Activated effector memory CD4-positive, alpha-beta T cell treated with anti-CD3 and anti-CD28 coated beads, Interleukin-2, amount 50 U/mL, for 16 hours (primary cell): Measurements from ENCODE around the gene NUP153.
A peak's percentile ranks its signal among the peaks of the same experiment; 100 is the strongest.
"Not testable (repeated sequence)": the region's sequence is repeated elsewhere in the genome, so short reads cannot be mapped to it uniquely, and the experiment has no call there.

Experiments used
- DNase-seq: peaks from one replicate; pipeline ENCODE4 v3.0.0-alpha.2; 2020

The NUP153 gene

DNA sequence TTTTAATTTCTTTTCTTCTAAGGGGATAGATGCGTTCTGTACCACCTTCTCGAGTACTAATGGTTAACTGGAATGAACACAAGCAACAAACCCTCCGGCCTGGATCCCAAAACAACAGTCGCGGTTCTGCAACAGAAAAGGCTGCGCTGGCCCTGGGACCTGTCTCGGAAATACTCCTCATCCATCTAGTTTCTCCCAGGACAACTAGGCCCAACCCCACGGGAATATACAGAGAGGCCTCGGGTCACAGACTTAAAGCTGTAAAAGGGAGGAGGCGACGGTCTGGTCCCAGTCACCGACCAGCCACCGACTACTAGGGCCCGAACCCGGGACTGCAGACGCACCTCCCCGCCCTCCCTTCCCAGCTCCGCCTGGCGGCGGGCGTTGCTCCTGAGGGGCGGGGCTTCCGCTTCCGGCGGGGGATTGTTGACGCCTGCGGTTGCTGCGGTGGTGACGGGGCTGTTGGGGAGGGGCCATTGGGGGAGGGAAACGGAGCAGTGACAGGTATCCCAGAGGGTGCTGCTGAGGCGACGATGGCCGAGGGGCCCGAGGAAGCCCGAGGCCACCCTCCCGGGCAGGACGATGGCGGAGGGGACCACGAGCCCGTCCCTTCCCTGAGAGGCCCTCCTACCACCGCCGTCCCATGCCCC lies 106.7 kb downstream of the NUP153 start, which contains the start of gene FAM8A1:
FAM8A1 (plus strand) TSS at position 426 of the 650 bp plus-strand sequence; CDS start at position 534, 108 bp downstream.
- DNase-seq, result peak; percentile 98

DNA sequence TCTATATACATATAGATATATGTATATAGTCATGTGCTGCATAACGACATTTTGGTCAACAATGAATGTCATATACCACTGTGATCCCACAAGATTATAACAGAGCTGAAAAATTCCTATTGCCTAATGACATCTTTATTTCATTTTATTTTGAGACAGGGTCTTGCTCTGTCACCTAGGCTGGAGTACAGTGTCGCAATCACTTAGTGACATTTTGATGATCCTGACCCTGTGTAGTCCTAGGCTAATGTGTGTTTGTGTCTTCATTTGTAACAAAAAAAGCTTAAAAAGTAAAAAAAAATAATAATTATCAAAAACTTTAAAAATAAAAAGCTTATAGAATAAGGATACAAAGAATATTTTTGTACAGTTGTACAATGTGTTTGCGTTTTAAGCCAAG lies 110.6 kb downstream of the NUP153 start:
- DNase-seq, result no peak

DNA sequence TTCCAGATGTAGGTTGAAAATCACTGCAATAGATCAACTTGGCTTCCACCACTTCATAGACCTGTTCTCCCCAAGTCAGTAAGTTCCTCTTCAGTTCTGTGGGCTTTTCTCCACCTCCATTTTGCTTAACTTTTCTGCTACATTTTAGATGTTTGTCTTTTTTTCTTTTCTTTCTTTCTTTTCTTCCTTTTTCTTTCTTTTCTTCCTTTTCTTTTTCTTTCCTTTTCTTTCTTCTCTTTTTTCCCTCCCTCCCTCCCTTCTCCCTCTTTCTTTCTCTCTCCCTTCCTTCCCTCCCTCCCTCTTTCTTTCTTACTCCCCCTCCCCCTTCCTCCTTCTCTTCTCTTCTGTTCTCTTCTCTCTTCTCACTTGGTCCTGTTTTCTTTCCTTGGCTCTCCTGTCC lies 113.5 kb downstream of the NUP153 start:
- no peak for DNase-seq

DNA sequence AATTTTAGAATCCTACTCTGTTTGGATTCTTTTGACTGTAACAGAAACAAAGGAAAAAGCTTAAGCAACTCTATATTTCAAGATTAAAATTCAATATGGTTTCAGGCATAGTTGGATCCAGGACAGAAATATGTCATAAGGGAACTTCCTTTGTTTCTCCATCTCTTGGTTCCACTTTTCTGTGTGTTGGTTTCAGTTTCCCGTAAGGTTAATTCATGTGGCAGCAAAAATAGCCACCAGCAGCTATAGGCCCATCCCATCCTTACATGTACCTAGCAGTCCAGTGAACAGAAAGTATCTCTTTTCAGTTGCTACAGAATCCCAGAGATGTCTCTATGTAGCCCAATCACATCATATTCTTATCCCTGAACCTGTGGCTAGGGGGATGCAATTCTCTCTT lies 115.4 kb downstream of the NUP153 start:
- DNase-seq, result no peak

DNA sequence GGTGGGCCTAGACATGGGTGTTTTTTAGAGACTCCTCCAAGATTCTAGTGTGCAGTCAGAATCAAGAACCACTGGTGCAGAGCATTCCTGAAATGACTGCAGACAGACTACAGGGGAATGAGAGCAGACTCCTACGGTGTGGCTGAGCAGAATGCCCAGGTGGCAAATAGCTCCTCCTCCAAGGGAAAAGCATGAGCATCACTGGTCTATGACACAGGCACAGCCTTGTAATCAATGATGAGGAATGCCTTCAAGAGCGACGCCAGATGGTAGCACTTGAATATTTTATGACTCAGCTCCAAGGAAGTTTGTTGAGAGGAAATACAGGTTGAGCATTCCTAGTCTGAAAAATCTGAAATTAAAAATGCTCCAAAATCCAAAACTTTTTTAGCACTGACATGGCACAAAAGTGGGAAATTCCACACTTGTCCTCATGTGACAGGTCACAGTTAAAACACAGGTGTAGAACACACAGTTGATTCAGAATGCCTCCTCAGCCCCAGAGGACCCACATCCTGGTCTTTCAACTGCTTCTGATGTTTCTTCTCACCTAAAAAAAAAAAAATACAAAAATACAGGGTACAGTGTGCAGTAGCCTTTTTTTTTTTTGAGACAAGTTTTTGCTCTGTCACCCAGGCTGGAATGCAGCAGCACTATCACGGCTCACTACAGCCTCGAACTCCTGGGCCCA lies 117.2 kb downstream of the NUP153 start:
- DNase-seq, result no peak

DNA sequence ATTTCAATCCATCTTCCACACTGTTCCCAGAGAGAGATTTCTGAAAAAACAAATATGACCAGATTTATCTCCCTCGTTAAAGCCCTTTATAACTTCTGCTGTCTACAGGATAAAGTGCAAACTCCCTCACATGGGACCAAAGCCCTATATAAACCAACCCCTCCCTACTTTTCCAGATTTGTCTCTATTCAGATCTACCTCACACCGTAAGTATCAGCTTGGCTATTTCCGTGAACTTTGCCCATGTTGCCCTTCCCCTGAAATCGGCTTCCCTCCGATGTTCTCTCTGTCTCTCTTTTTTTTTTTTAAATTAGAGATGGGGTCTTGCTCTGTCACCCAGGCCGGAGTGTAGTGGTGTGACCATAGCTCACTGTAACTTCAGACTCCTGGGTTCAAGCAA lies 118.7 kb downstream of the NUP153 start:
- DNase-seq, result no peak

DNA sequence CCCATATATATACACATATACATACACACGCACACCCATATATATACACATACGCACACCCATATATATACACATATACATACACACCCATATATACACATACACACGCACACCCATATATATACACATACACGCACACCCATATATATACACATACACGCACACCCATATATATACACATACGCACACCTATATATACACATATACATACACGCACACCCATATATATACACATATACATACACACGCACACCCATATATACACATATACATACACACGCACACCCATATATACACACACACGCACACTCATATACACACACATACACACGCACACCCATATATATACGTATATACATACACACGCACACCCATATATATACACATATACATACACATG lies 120.1 kb downstream of the NUP153 start:
- not testable (repeated sequence) for DNase-seq

DNA sequence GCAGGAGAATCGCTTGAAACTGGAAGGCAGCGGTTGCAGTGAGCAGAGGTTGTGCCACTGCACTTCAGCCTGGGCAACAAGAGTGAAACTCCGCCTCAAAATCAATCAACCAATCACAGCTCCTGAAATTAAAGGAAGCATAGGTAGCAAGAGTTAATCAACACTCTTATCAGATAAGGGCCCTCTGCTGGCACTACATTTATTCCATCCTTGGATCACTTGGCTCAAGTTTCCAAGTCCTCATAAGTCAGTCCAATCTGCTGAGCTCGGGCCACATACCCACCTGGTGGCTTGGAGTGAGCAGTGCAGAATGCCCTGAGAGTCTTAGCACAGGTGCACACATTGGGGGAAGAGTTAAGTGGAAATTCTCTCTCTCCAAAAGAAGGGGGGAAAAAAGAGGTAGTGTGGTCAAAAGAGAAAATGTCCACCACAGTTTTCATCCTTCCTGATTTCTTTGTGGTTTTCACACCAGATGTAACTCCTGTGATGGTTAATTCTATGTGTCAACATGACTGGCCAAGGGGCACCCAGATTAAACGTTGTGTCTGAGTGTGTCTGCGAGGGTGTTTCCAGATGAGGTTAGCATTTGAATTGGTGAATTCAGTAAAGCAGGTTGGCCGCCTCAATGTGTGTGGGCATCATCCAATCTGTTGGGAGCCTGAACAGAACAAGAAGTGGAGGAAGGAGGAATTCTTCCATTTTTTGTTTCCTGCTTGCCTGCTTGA lies 120.8 kb downstream of the NUP153 start:
- DNase-seq, result no peak

DNA sequence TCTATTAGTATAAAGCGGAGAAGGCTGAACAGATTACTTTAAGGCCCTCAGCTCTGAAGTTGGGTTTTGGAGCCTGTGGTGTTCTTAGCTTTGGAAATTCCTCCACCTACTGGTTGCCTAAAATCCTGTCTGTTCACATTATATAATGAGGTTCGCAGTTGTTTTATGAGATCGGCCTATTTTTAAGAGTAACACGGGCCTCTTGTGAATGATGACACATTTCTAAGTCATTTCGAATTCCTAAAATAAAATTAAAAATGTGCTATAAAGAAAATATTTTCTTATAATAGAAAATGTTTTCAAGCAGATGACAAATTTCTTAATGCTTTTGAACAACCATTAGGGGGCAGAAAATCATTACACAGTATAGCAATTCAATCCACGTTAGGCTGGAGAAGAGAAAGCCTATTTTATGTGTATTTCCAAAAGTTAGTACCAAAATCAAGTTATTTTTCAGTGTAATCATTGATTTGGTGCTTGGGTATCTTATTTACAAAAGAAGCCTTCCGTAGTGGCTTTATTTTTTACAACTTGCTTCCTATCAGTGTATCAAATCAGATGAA lies 122.4 kb downstream of the NUP153 start:
- no peak for DNase-seq

DNA sequence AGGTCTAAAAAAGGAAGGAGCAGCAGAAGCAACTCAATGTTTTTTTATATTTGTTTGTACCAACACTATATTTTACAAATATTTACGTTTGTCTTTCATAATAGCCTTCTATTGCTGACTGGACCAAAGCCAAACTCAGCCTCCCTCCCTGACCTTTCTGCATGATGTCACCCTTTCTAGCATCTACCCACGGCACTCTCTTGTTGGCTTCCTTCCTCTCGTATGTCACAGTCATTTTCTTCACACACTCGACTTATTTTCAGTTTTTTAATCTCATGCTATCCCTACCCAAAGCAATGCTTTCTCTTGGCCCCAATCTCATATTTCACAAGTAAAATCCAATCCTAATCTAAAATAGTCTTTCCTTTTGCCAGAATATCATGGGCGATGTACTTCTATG lies 122.9 kb downstream of the NUP153 start:
- no peak for DNase-seq

DNA sequence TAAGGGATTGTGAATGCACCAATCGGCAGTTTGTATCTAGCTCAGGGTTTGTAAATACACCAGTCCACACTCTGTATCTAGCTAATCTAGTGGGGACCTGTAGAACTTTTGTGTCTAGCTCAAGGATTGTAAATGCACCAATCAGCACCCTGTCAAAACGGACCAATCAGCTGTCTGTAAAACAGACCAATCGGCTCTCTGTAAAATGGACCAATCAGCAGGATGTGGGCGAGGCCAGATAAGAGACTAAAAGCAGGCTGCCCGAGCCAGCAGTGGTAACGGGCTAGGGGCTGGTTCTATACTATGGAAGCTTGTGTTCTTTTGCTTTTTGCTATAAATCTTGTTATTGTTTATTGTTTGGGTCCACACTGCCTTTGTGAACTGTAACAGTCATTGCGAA lies 125.4 kb downstream of the NUP153 start:
- DNase-seq, result not testable (repeated sequence)

DNA sequence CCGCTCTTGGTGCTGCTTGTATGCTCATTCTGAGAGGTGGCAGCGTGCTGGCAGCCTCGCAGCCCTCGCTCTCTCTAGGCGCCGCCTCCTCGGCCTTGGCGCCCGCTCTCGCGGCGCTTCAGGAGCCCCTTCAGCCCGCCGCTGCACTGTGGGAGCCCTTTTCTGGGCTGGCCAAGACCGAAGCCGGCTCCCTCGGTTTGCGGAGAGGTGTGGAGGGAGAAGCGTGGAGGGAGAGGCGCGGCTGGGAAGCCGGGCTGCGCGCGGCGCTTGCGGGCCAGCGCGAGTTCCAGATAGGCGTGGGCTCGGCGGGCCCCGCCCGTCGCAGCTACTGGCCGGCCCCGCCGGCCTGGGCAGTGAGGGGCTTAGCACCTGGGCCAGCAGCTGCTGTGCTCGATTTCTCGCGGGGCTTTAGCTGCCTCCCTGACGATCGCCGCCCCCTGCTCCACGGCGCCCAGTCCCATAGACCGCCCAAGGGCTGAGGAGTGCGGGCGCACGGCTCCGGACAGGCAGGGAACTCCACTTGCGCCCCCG lies 126.1 kb downstream of the NUP153 start:
- peak; percentile 73 for DNase-seq

DNA sequence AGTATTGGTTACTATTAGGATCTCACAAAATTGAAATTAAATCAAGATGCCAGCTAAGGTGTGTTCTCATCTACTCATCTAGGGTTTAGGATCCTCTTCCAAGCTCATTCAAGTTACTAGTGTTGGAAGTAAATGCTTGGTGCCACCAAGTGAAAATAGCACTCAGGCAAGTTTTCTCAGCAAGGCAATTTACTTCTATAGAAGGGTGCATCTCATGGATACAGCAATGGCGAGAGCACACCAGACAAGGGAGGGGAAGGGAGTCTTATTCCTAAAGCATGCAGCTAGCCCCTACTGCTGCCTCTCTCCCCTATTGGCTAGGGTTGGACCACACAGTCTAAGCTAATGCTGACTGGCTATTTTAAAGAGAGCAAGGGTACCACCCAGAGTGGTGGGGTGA lies 129.7 kb downstream of the NUP153 start:
- DNase-seq, result no peak

DNA sequence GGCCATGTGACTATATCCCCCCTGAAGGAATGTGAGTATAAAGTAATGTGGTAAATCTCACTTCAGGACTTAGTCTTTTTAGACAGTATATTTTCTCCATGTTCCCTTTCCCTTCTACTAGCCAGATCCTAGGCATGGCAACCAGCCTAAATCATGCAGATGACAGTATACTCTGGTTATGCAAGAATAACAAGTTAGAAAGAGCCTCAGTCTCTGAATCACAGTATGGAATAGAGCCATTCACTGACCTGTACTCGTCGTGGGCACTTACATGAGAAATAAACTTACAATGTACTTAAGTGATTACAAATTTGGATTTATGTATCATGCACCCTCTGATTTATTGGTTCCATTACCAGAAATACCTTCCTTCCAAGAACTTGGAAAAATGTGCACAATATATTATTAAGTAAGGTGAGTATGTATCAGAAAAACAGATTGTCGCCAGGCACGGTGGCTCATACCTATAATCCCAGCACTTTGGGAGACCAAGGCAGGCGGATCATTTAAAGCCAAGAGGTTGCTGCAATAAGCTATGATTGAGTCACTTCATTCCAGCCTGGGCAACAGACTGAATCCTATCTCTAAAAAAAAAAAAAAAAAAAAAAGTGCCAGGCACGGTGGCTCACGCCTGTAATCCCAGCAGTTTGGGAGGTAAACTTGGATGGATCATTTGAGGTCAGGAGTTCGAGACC lies 131.7 kb downstream of the NUP153 start:
- DNase-seq, result no peak

DNA sequence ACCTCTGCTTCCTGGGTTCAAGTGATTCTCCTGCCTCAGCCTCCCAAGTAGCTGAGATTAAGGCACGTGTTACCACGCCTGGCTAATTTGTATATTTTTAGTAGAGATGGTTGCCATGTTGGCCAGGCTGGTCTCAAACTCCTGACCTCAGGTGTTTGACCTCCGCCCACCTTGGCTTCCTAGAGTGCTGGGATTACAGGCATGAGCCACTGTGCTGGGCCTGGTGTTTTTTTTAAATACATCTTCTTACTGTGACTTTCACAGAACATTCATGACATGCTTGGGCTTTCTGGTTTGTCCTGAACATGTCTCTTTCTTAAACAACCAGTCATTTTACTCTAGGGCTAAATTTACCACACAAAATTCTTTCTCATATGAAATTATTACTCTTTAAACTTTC lies 141.3 kb downstream of the NUP153 start:
- no peak for DNase-seq
